Left ventricle myocardium inferior (tissue), 1 donor: ENCODE results near the gene FMN1. TPM values are rescaled to one million over a fixed set of nuclear protein-coding genes. Genes with fewer than 3 reads are reported as not detected.

ENCODE experiments used
- DNase-seq: peaks from one replicate; pipeline ENCODE4 v3.0.0-alpha.2; 2020
- H3K27ac ChIP-seq: fragments of 200-600 bp; replicated peaks from 2 replicates; pipeline ENCODE4 v1.8.0; 2021
- H3K27me3 ChIP-seq: fragments of 200-600 bp; 2 replicates; pipeline ENCODE4 v1.8.0; 2021; ENCODE audit warnings: low read depth
- H3K36me3 ChIP-seq: fragments of 200-600 bp; 2 replicates; pipeline ENCODE4 v1.8.0; 2021
- H3K4me1 ChIP-seq: fragments of 200-600 bp; 2 replicates; pipeline ENCODE4 v1.8.0; 2021
- H3K4me3 ChIP-seq: fragments of 200-600 bp; 2 replicates; pipeline ENCODE4 v1.8.0; 2021; ENCODE audit warnings: mild to moderate bottlenecking, moderate library complexity
- H3K9me3 ChIP-seq: fragments of 200-600 bp; replicated peaks from 2 replicates; pipeline ENCODE4 v1.8.0; 2021
- intact Hi-C: fragments of 100-400 bp; cut with micrococcal nuclease; formaldehyde crosslinking; loops from one replicate; pipeline ENCODE4 v1.11.0; 2022
- total RNA-seq: library from RNA; stranded (reverse); fragmentation: NEBNext Ultra II Directional; extraction: Animal tissue kit (Norgen Biotek cat#: 25700); gene quantifications from one replicate; pipeline ENCODE4 v1.2.1, GENCODE V29; 2021
- TF ChIP-seq, protein P1 (sequence below): fragments of 200-600 bp; IDR thresholded peaks from 2 replicates; pipeline ENCODE4 v1.8.0; 2021; ENCODE audit warnings: antibody characterized with exemption, mild to moderate bottlenecking, borderline replicate concordance
- donor health status: DM: no; HTN: yes; CAD: no; lungs with severe emphysema.

The FMN1 gene
- total RNA-seq, 1 donor from 2014 or later = 4.5 TPM

DNA sequence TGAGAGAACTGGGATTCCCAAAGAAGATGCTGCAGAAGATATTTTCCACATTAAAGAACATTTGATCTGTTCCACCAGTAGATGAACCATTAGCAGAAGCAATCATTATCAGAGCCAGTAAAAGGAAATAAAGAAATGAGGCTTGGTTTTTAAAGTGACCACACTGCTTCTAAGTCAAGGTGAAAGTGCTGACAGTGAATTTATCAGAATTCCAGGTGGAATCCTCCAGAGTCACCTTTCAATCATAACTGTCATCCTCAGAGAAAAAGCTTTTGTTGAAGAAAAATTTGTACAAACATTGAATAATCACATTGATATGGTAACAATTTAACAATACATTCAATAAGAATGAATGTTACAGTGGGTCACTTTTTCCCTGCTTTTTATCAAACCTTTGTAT is 376.9 kb downstream of the FMN1 start:
- intact Hi-C loops = no loop called here
- no peak overlapping the region for H3K4me3 ChIP-seq
- H3K9me3 ChIP-seq = no peaks in the 10 kb centered on the region
- TF ChIP-seq, protein P1, sequence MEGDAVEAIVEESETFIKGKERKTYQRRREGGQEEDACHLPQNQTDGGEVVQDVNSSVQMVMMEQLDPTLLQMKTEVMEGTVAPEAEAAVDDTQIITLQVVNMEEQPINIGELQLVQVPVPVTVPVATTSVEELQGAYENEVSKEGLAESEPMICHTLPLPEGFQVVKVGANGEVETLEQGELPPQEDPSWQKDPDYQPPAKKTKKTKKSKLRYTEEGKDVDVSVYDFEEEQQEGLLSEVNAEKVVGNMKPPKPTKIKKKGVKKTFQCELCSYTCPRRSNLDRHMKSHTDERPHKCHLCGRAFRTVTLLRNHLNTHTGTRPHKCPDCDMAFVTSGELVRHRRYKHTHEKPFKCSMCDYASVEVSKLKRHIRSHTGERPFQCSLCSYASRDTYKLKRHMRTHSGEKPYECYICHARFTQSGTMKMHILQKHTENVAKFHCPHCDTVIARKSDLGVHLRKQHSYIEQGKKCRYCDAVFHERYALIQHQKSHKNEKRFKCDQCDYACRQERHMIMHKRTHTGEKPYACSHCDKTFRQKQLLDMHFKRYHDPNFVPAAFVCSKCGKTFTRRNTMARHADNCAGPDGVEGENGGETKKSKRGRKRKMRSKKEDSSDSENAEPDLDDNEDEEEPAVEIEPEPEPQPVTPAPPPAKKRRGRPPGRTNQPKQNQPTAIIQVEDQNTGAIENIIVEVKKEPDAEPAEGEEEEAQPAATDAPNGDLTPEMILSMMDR = no peak
- no peak overlapping the region for H3K27ac ChIP-seq
- H3K27me3 ChIP-seq = peaks cover 7% of the 10 kb centered on the region
- no peaks in the 10 kb centered on the region for H3K4me1 ChIP-seq
- no peak for DNase-seq
- H3K36me3 ChIP-seq = no peaks in the 10 kb centered on the region

DNA sequence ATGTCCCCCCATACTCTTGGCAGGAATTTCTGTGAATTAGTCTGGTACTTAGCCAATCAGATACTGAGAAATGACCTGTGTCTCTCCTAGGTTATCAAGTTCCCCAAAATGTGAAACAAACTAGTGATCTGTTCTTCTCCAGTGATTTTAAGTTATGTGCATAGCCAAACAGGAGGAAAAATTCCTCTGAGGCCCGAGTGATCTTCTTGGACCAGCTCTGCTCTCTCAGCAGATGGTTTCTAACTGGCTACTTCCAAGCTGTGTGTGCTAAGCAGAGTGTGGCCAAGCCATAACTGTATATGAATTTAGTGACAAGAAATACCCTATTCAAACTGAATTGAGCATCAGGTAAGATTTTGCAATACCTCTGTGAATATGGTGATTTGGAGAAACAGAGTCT is 387.2 kb downstream of the FMN1 start:
- intact Hi-C loops = no loop called here

DNA sequence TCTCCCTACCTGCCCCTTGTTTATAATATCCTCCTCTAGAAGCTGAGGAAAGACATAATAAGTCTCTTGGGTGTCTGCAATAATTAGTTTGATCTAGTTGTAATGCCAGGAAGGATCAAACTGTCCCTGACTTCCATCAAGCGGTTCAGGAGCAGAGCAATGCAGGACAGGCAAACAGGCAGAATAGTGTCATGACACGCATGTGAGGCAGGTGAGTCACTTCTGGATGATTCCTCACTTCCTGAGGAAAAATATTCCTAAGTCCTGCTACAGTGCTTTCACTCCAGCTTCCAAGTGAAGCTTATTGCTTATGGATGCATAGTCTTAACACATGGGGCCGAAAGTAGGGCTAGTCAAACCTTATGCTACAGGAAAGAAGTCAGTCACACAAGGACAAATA is 390.9 kb downstream of the FMN1 start:
- Histone ChIP-seq H3K4me3 (no peak overlapping the region), H3K9me3 (no peaks in the 10 kb centered on the region), H3K27ac (no peak overlapping the region), H3K27me3 (no peaks in the 10 kb centered on the region), H3K36me3 (no peaks in the 10 kb centered on the region), H3K4me1 (no peaks in the 10 kb centered on the region)
- intact Hi-C loops = no loop called here
- TF ChIP-seq, protein P1 = no peak
- no peak for DNase-seq

More for the DNA sequence above, 387.2 kb downstream of the FMN1 start:
- no peak for DNase-seq
- Histone ChIP-seq H3K27ac (no peak overlapping the region), H3K9me3 (no peaks in the 10 kb centered on the region), H3K4me1 (no peaks in the 10 kb centered on the region), H3K27me3 (no peaks in the 10 kb centered on the region), H3K4me3 (no peak overlapping the region), H3K36me3 (no peaks in the 10 kb centered on the region)
- TF ChIP-seq, protein P1 = no peak

DNA sequence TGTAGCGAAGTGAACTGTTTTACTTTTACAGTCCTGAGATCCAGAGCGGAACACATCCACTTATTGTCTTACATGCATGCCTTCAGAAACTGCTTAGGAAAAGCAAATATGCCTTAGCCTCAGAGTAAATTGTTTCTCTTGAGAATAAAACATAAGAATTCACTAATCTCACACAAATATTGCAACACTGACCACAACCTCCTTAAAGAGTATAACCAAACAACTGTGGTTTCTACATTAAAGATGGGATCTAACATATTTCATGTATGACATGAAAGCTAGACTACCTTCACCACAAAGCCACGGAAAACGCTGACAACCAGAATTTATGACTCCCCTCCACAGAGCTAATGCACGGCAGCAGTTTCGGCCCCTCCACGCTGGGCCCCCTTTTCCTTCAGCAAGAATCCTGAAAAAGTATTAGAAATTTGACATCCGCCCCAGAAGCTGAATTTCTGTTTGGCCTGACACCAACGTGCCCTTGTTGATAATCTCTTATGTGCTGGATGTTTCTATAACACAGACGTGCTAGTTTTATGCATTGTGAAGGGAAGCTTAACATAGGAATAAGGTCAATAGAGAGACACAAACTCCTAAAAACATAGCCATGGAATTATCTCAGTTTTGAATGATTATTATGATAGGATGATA is 392.1 kb downstream of the FMN1 start:
- DNase-seq = no peak
- Histone ChIP-seq H3K4me1 (no peaks in the 10 kb centered on the region), H3K27me3 (no peaks in the 10 kb centered on the region), H3K9me3 (no peaks in the 10 kb centered on the region), H3K27ac (no peak overlapping the region), H3K36me3 (no peaks in the 10 kb centered on the region), H3K4me3 (no peak overlapping the region)
- intact Hi-C loops = no loop called here
- TF ChIP-seq, protein P1 = no peak

DNA sequence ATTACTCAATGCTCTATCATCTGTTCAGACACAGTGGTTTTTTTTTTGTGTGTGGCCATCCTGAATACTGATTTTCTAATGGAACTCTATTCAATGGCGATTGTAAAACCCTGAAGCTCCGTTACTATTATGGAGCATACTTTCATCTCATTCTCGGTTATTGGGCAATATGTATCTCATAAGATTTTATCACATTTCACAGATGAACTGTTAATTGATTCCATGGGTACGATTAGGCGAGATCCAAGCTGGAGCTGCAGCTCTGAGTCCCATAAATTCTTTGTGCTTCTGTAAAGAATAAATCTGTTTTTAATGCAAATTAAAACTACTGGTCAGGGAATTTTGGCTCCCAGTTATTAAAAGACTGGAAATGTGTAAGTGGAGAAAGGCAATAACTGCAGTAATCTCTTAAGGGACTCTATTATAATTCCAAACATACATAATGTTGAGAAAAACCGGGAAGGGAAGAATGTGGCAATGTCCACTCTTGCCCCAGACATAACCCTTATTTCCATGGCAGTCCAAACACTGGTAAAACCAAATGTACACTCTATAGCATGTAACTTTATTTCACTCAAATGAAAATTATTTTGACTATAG is 394.5 kb downstream of the FMN1 start:
- Histone ChIP-seq H3K27me3 (no peaks in the 10 kb centered on the region), H3K4me3 (no peak overlapping the region), H3K9me3 (no peaks in the 10 kb centered on the region), H3K4me1 (no peaks in the 10 kb centered on the region), H3K27ac (no peak overlapping the region), H3K36me3 (no peaks in the 10 kb centered on the region)
- DNase-seq = no peak
- intact Hi-C loops = no loop called here
- TF ChIP-seq, protein P1 = no peak
